Measurements from ENCODE around the gene CTSD. TPM values are rescaled to one million over a fixed set of nuclear protein-coding genes. Genes with fewer than 3 reads are reported as not detected.

Gene CTSD
- total RNA-seq, 1 experiment from 2014 or later, result 158 TPM

DNA sequence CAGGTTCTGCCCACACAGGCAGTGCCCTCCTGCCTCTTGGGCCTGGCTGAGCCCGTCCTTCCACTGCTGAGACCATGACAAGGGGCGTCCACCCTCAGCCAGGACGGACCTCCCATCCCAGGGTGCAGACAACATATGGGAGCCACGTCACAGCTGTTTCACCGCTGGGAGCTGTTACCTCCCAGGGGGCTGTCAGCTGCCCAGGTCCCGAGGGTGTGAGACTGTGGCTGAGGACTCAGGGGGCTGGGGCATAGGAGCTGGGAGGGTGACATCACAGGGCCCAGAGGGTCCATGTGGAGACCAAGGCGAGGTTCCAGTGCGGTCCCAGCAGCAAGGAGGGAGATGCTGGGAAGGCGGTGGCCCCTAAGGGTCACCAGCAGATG lies 17.9 kb upstream of the CTSD start:
- Histone ChIP-seq H3K18ac (ENCODE audit: insufficient read length, low read depth, low read length) (no peak overlapping the region), H2BK12ac (ENCODE audit: insufficient read length, low read depth, low read length) (no peak overlapping the region), H3K79me1 (ENCODE audit: insufficient read depth, low read depth, low read length, poor library complexity, severe bottlenecking) (no peaks in the 10 kb centered on the region), H3K4ac (ENCODE audit: low read depth, low read length) (no peak overlapping the region), H3K23me2 (ENCODE audit: insufficient read length, low read depth, low read length, poor library complexity, severe bottlenecking) (no peaks in the 10 kb centered on the region), H3K79me2 (ENCODE audit: insufficient read depth, low read length) (no peaks in the 10 kb centered on the region), H3T11ph (ENCODE audit: low read length) (no peak overlapping the region), H3K4me1 (ENCODE audit: insufficient read depth, low read length) (no peaks in the 10 kb centered on the region), H3K9ac (ENCODE audit: extremely low read depth, insufficient read length, low read length) (no peak overlapping the region), H4K20me1 (ENCODE audit: control insufficient read depth, insufficient read depth, insufficient read length) (no peaks in the 10 kb centered on the region), H3K14ac (ENCODE audit: insufficient read depth, low read length) (no peak overlapping the region), H3K27ac (ENCODE audit: insufficient read length, low read depth, low read length) (no peak overlapping the region), H3K23ac (ENCODE audit: insufficient read length, low read depth, low read length) (no peak overlapping the region), H2AFZ (ENCODE audit: low read length) (no peak overlapping the region), H2BK120ac (ENCODE audit: low read depth, low read length, poor library complexity, severe bottlenecking) (no peak overlapping the region), H4K91ac (ENCODE audit: insufficient read length, low read depth, low read length) (no peak overlapping the region), H3K4me2 (ENCODE audit: insufficient read depth, insufficient read length, low read length) (no peak overlapping the region), H3K56ac (ENCODE audit: insufficient read length, low read depth, low read length) (no peak overlapping the region), H4K5ac (ENCODE audit: insufficient read length, low read depth, low read length) (no peak overlapping the region), H4K8ac (replicated peaks; ENCODE audit: insufficient read length, low read depth, low read length) (no peak overlapping the region), H2BK15ac (ENCODE audit: low read depth, low read length) (no peak overlapping the region), H3K9me3 (ENCODE audit: control insufficient read depth, low read depth, low read length) (no peaks in the 10 kb centered on the region), H3K27me3 (ENCODE audit: insufficient read depth, low read length) (no peaks in the 10 kb centered on the region), H2AK5ac (ENCODE audit: insufficient read length, low read length) (no peak overlapping the region), H2BK20ac (ENCODE audit: low read depth, low read length, poor library complexity, severe bottlenecking) (no peak overlapping the region), H2BK5ac (ENCODE audit: insufficient read length, low read length) (no peak overlapping the region)
- Mint-ChIP-seq H3K9me3 (peaks cover 3 to 11% of the 10 kb centered on the region in 2 experiments; a peak in 3 of 5 replicates), H3K36me3 (ENCODE audit: insufficient read depth in 1 of 3, low read depth in 3 of 3) (peaks cover 0 to 4% (median 0%) of the 10 kb centered on the region in 3 experiments; a peak in 2 of 7 replicates), H3K4me1 (peaks cover 20 to 34% of the 10 kb centered on the region in 2 experiments), H3K27me3 (ENCODE audit: low read depth) (peaks cover 43% of the 10 kb centered on the region), H3K4me3 (no peak overlapping the region), H3K27ac (no peak overlapping the region)
- no peak for DNase-seq
- no peak for TF ChIP-seq CTCF (conservative IDR thresholded peaks at IDR 0.05)
- WGBS (ENCODE audit: extremely low coverage, insufficient read length, low lambda C conversion rate), result no CpG with 5 or more reads among the region's 9 CpGs
